Stomach (tissue), 4 donors: ENCODE measurements around the gene ZNF423.

Source experiments
- CTCF ChIP-seq, 7 experiments: fragments of 450-650 bp in 4 of 7; fragments of 200-600 bp in 3 of 7; sonication (generic) in 3 of 7; IDR thresholded peaks; one replicate each; pipeline ENCODE4 v1.5.1; 2016 to 2019; ENCODE audit warnings: antibody characterized with exemption in 7 of 7, control low read depth in 2 of 7, mild to moderate bottlenecking in 1 of 7
- POLR2A ChIP-seq, 4 donors: fragments of 450-650 bp; IDR thresholded peaks; one replicate each; pipeline ENCODE4 v1.6.1; 2016; ENCODE audit warnings: antibody characterized with exemption in 4 of 4, control low read depth in 2 of 4, mild to moderate bottlenecking in 1 of 4, moderate library complexity in 1 of 4
- POLR2AphosphoS5 ChIP-seq, 3 donors: sonication (generic); formaldehyde crosslinking; IDR thresholded peaks; one replicate each; pipeline ENCODE4 v1.6.1; 2016; ENCODE audit warnings: antibody characterized with exemption in 3 of 3

- no peak for TF ChIP-seq POLR2AphosphoS5 (IDR thresholded peaks at IDR 0.05)
- TF ChIP-seq CTCF (IDR thresholded peaks at IDR 0.05): no peak
- TF ChIP-seq POLR2A (IDR thresholded peaks at IDR 0.05): no peak
Observed at GRCh38 chr16:49695782-49696413, 160.0 kb downstream of the ZNF423 start.
